Subcutaneous adipose tissue (tissue), 4 donors: ENCODE results near the gene OR2B2. TPM values are rescaled to one million over a fixed set of nuclear protein-coding genes. Genes with fewer than 3 reads are reported as not detected.

ENCODE experiments used
- CTCF ChIP-seq: fragments of 450-650 bp; IDR thresholded peaks from one replicate; pipeline ENCODE4 v1.5.1; 2016; ENCODE audit warnings: low read depth, mild to moderate bottlenecking, control low read depth, antibody characterized with exemption, moderate library complexity
- total RNA-seq, 4 donors: library from RNA; depleted of rRNA; stranded (reverse); fragments of >200 nt; gene quantifications; one replicate each; pipeline ENCODE4 v1.1.0, GENCODE V29; 2016

OR2B2 gene
- total RNA-seq, 4 donors from 2014 or later, result not detected

- no peak for TF ChIP-seq CTCF
These were observed 21.5 kb downstream of the OR2B2 start for GRCh38 chr6:27890445-27891319.

- TF ChIP-seq CTCF, result no peak
These were observed 22.4 kb downstream of the OR2B2 start for GRCh38 chr6:27889628-27890444.

- no peak for TF ChIP-seq CTCF
These were observed 22.9 kb downstream of the OR2B2 start for GRCh38 chr6:27889275-27889627.

- TF ChIP-seq CTCF, result no peak
These were observed 23.6 kb downstream of the OR2B2 start for GRCh38 chr6:27888566-27888965.

GRCh38 chr6:27886073-27886472 is 26.1 kb downstream of the OR2B2 start:
- no peak for TF ChIP-seq CTCF

GRCh38 chr6:27883136-27883535 is 29.1 kb downstream of the OR2B2 start:
- no peak for TF ChIP-seq CTCF

GRCh38 chr6:27882624-27883023 is 29.6 kb downstream of the OR2B2 start:
- TF ChIP-seq CTCF, result no peak
